Measurements from ENCODE around the gene TRABD2A.

The TRABD2A gene

GRCh38 chr2:84904151-84904550 lies 23.3 kb upstream of the TRABD2A start:
- DNase-seq (ENCODE audit: low read depth) = no peak

- DNase-seq (ENCODE audit: low read depth) = no peak
Observed at GRCh38 chr2:84902526-84902925, 21.6 kb upstream of the TRABD2A start.

- peak; percentile 90 for DNase-seq (ENCODE audit: low read depth)
Observed at GRCh38 chr2:84901593-84902120, 20.8 kb upstream of the TRABD2A start.

- DNase-seq (ENCODE audit: low read depth) = no peak
Observed at GRCh38 chr2:84900971-84901370, 20.1 kb upstream of the TRABD2A start.

GRCh38 chr2:84899304-84900204 lies 18.7 kb upstream of the TRABD2A start:
- DNase-seq (ENCODE audit: low read depth) = no peak

- DNase-seq (ENCODE audit: low read depth) = no peak
Observed at GRCh38 chr2:84897773-84898172, 16.9 kb upstream of the TRABD2A start.

GRCh38 chr2:84896567-84896966 lies 15.7 kb upstream of the TRABD2A start:
- DNase-seq (ENCODE audit: low read depth) = no peak

- DNase-seq (ENCODE audit: low read depth) = no peak
Observed at GRCh38 chr2:84894758-84895520, 14.1 kb upstream of the TRABD2A start.

- DNase-seq (ENCODE audit: low read depth) = no peak
Observed at GRCh38 chr2:84894131-84894586, 13.3 kb upstream of the TRABD2A start.

- DNase-seq (ENCODE audit: low read depth) = no peak
Observed at GRCh38 chr2:84891355-84892010, 10.6 kb upstream of the TRABD2A start.

GRCh38 chr2:84889332-84889731 lies 8.4 kb upstream of the TRABD2A start:
- DNase-seq (ENCODE audit: low read depth) = no peak

- peak; percentile 51 for DNase-seq (ENCODE audit: low read depth)
Observed at GRCh38 chr2:84888401-84889276, 7.8 kb upstream of the TRABD2A start.

GRCh38 chr2:84886791-84887190 lies 5.9 kb upstream of the TRABD2A start:
- DNase-seq (ENCODE audit: low read depth) = no peak

GRCh38 chr2:84885111-84885510 lies 4.2 kb upstream of the TRABD2A start:
- no peak for DNase-seq (ENCODE audit: low read depth)

GRCh38 chr2:84884449-84884848 lies 3.6 kb upstream of the TRABD2A start:
- DNase-seq (ENCODE audit: low read depth) = no peak

- no peak for DNase-seq (ENCODE audit: low read depth)
Observed at GRCh38 chr2:84882775-84883550, 2.1 kb upstream of the TRABD2A start.

- DNase-seq (ENCODE audit: low read depth) = no peak
Observed at GRCh38 chr2:84882414-84882738, 1.5 kb upstream of the TRABD2A start.

GRCh38 chr2:84881581-84882413 lies 913 bp upstream of the TRABD2A start:
- DNase-seq (ENCODE audit: low read depth) = peak; percentile 77

- DNase-seq (ENCODE audit: low read depth) = no peak
Observed at GRCh38 chr2:84880395-84880644, 564 bp downstream of the TRABD2A start.
